Measurements from ENCODE around the gene APOD. TPM values are rescaled to one million over a fixed set of nuclear protein-coding genes. Genes with fewer than 3 reads are reported as not detected.

APOD gene
- total RNA-seq, 1 donor from 2014 or later, result 236 TPM

- Histone ChIP-seq H3K27ac (no peak overlapping the region), H3K36me3 (no peaks in the 10 kb centered on the region), H3K4me1 (peaks cover 15 to 41% of the 10 kb centered on the region in 2 donors), H3K9me3 (no peaks in the 10 kb centered on the region), H3K27me3 (no peaks in the 10 kb centered on the region), H3K4me3 (peak overlapping the region in 1 of 2 donors; percentile 83)
- no peak for TF ChIP-seq CTCF (IDR thresholded peaks at IDR 0.05)
- DNase-seq (ENCODE audit: low spot score in 2 of 2), result no peak
- intact Hi-C loops (cut with DNase I), result loop anchor here (5.0 to 10.0 kb wide), 5 partner anchors 114 to 1466 kb away; partner anchors contain the start of genes LSG1, RNF168 and XXYLT1
These were observed 43.2 kb downstream of the APOD start for GRCh38 chr3:195540511-195540910.

GRCh38 chr3:195540027-195540426 is 43.7 kb downstream of the APOD start:
- no peaks in the 10 kb centered on the region for H3K27me3 ChIP-seq
- H3K4me3 ChIP-seq, result no peak overlapping the region
- H3K36me3 ChIP-seq, result no peaks in the 10 kb centered on the region
- intact Hi-C loops (cut with DNase I), result loop anchor here (5.0 to 10.0 kb wide), 5 partner anchors 115 to 1465 kb away; partner anchors contain the start of genes LSG1, RNF168 and XXYLT1
- TF ChIP-seq CTCF (IDR thresholded peaks at IDR 0.05), result no peak
- H3K9me3 ChIP-seq, result no peaks in the 10 kb centered on the region
- DNase-seq (ENCODE audit: low spot score in 2 of 2), result no peak
- H3K27ac ChIP-seq, result no peak overlapping the region
- peaks cover 15 to 40% of the 10 kb centered on the region in 2 donors for H3K4me1 ChIP-seq

- H3K9me3 ChIP-seq, result no peaks in the 10 kb centered on the region
- TF ChIP-seq CTCF (IDR thresholded peaks at IDR 0.05), result no peak
- peaks cover 15 to 34% of the 10 kb centered on the region in 2 donors for H3K4me1 ChIP-seq
- intact Hi-C loops (cut with DNase I), result no loop called here
- H3K4me3 ChIP-seq, result no peak overlapping the region
- DNase-seq (ENCODE audit: low spot score in 2 of 2), result no peak
- no peaks in the 10 kb centered on the region for H3K27me3 ChIP-seq
- H3K27ac ChIP-seq, result no peak overlapping the region
- H3K36me3 ChIP-seq, result no peaks in the 10 kb centered on the region
These were observed 44.3 kb downstream of the APOD start for GRCh38 chr3:195539479-195539878.

- no peaks in the 10 kb centered on the region for H3K27me3 ChIP-seq
- intact Hi-C loops (cut with DNase I), result no loop called here
- H3K9me3 ChIP-seq, result no peaks in the 10 kb centered on the region
- no peak overlapping the region for H3K27ac ChIP-seq
- no peak overlapping the region for H3K4me3 ChIP-seq
- TF ChIP-seq CTCF (IDR thresholded peaks at IDR 0.05), result no peak
- H3K36me3 ChIP-seq, result no peaks in the 10 kb centered on the region
- no peak for DNase-seq (ENCODE audit: low spot score in 2 of 2)
- peaks cover 6 to 28% of the 10 kb centered on the region in 2 donors for H3K4me1 ChIP-seq
These were observed 45.7 kb downstream of the APOD start for GRCh38 chr3:195537995-195538394.

GRCh38 chr3:195535293-195535692 is 48.4 kb downstream of the APOD start:
- H3K27me3 ChIP-seq, result no peaks in the 10 kb centered on the region
- H3K27ac ChIP-seq, result no peak overlapping the region
- H3K4me1 ChIP-seq, result peaks cover 0 to 17% of the 10 kb centered on the region in 2 donors
- no peaks in the 10 kb centered on the region for H3K36me3 ChIP-seq
- no peak overlapping the region for H3K4me3 ChIP-seq
- no peak for DNase-seq (ENCODE audit: low spot score in 2 of 2)
- no peak for TF ChIP-seq CTCF (IDR thresholded peaks at IDR 0.05)
- no peaks in the 10 kb centered on the region for H3K9me3 ChIP-seq
- intact Hi-C loops (cut with DNase I), result no loop called here

- no peak overlapping the region for H3K27ac ChIP-seq
- peaks cover 0 to 3% of the 10 kb centered on the region in 2 donors for H3K4me1 ChIP-seq
- no peaks in the 10 kb centered on the region for H3K27me3 ChIP-seq
- intact Hi-C loops (cut with DNase I), result no loop called here
- no peak for TF ChIP-seq CTCF (IDR thresholded peaks at IDR 0.05)
- H3K4me3 ChIP-seq, result no peak overlapping the region
- peaks cover 0 to 2% of the 10 kb centered on the region in 2 donors for H3K36me3 ChIP-seq
- no peak for DNase-seq (ENCODE audit: low spot score in 2 of 2)
- H3K9me3 ChIP-seq, result no peaks in the 10 kb centered on the region
These were observed 50.9 kb downstream of the APOD start for GRCh38 chr3:195532834-195533233.

Measured in ascending aorta (tissue), 2 donors.